NT2/D1 (cell line): Measurements from ENCODE around the gene EXOSC5.

Experiments
- SUZ12 ChIP-seq: IDR thresholded peaks from 2 replicates; pipeline ENCODE4 v1.6.1; 2011; ENCODE audit not compliant: insufficient read length, insufficient read depth; ENCODE audit errors: extremely low read depth
- YY1 ChIP-seq: IDR thresholded peaks from 2 replicates; pipeline ENCODE4 v1.6.1; 2011; ENCODE audit not compliant: insufficient read length, insufficient read depth
- ZNF274 ChIP-seq: IDR thresholded peaks from 2 replicates; pipeline ENCODE4 v1.6.1; 2011; ENCODE audit warnings: mild to moderate bottlenecking, low read depth, low read length

GRCh38 chr19:41408256-41408655, 11.1 kb upstream of the EXOSC5 start:
- TF ChIP-seq SUZ12 (no peak), ZNF274 (no peak), YY1 (no peak)
